Mesendoderm (in vitro differentiated cells): ENCODE results near the gene IGFBP6.

Source experiments
- DNase-seq: peaks from one replicate; pipeline ENCODE4 v3.0.0; 2013
- H2AK5ac ChIP-seq: 2 replicates; pipeline ENCODE4 v1.6.1; 2013; ENCODE audit warnings: low read length, inconsistent platforms
- H2BK120ac ChIP-seq: 2 replicates; pipeline ENCODE4 v1.6.1; 2013; ENCODE audit warnings: low read depth, mild to moderate bottlenecking, low read length, moderate library complexity, mixed read lengths
- H2BK15ac ChIP-seq: replicated peaks from 2 replicates; pipeline ENCODE4 v1.6.1; 2013; ENCODE audit warnings: low read depth, mild to moderate bottlenecking, moderate library complexity
- H2BK5ac ChIP-seq: 2 replicates; pipeline ENCODE4 v1.6.1; 2013; ENCODE audit warnings: low read length, inconsistent platforms
- H3K18ac ChIP-seq: 2 replicates; pipeline ENCODE4 v1.6.1; 2013; ENCODE audit warnings: mild to moderate bottlenecking, low read length, mixed read lengths
- H3K23ac ChIP-seq: one replicate; pipeline ENCODE4 v1.6.1; 2013; ENCODE audit warnings: low read length
- H3K27ac ChIP-seq: 2 replicates; pipeline ENCODE4 v1.5.1; 2013; ENCODE audit warnings: low read depth, mild to moderate bottlenecking, inconsistent platforms, low read length, moderate library complexity
- H3K27me3 ChIP-seq: 2 replicates; pipeline ENCODE4 v1.6.1; 2013; ENCODE audit warnings: low read length, control low read depth, mild to moderate bottlenecking, inconsistent platforms; ENCODE audit not compliant: insufficient read depth, poor library complexity
- H3K36me3 ChIP-seq: 2 replicates; pipeline ENCODE4 v1.6.1; 2013; ENCODE audit warnings: low read length, inconsistent platforms; ENCODE audit not compliant: control insufficient read depth, insufficient read depth
- H3K4ac ChIP-seq: one replicate; pipeline ENCODE4 v1.6.1; 2013; ENCODE audit warnings: low read depth, mild to moderate bottlenecking, low read length, moderate library complexity
- H3K4me1 ChIP-seq: 2 replicates; pipeline ENCODE4 v1.6.1; 2013; ENCODE audit warnings: low read depth, low read length, inconsistent platforms; ENCODE audit not compliant: control insufficient read depth
- H3K4me2 ChIP-seq: 2 replicates; pipeline ENCODE4 v1.6.1; 2013; ENCODE audit warnings: low read length
- H3K4me3 ChIP-seq: 2 replicates; pipeline ENCODE4 v1.5.1; 2013; ENCODE audit warnings: mild to moderate bottlenecking, low read length
- H3K56ac ChIP-seq: one replicate; pipeline ENCODE4 v1.6.1; 2013; ENCODE audit warnings: low read length
- H3K79me1 ChIP-seq: 2 replicates; pipeline ENCODE4 v1.6.1; 2013; ENCODE audit warnings: low read length, inconsistent platforms
- H3K79me2 ChIP-seq: 2 replicates; pipeline ENCODE4 v1.6.1; 2013; ENCODE audit warnings: mild to moderate bottlenecking, low read length; ENCODE audit not compliant: control insufficient read depth, insufficient read depth
- H3K9ac ChIP-seq: 2 replicates; pipeline ENCODE4 v1.6.1; 2013; ENCODE audit warnings: low read length, inconsistent platforms
- H4K5ac ChIP-seq: one replicate; pipeline ENCODE4 v1.6.1; 2013; ENCODE audit warnings: low read length
- H4K8ac ChIP-seq: one replicate; pipeline ENCODE4 v1.6.1; 2013; ENCODE audit warnings: low read depth, mild to moderate bottlenecking, control low read depth, low read length, moderate library complexity
- WGBS: extraction: QIAGEN DNeasy Blood & Tissue Kit; methylation state at CpG from one replicate; pipeline ENCODE4 v1.1.7; 2013; ENCODE audit warnings: low lambda C conversion rate, missing lambda C conversion rate; ENCODE audit not compliant: insufficient coverage; ENCODE audit errors: extremely low coverage; 5-methylcytosine and 5-hydroxymethylcytosine counted together

IGFBP6 gene

DNA sequence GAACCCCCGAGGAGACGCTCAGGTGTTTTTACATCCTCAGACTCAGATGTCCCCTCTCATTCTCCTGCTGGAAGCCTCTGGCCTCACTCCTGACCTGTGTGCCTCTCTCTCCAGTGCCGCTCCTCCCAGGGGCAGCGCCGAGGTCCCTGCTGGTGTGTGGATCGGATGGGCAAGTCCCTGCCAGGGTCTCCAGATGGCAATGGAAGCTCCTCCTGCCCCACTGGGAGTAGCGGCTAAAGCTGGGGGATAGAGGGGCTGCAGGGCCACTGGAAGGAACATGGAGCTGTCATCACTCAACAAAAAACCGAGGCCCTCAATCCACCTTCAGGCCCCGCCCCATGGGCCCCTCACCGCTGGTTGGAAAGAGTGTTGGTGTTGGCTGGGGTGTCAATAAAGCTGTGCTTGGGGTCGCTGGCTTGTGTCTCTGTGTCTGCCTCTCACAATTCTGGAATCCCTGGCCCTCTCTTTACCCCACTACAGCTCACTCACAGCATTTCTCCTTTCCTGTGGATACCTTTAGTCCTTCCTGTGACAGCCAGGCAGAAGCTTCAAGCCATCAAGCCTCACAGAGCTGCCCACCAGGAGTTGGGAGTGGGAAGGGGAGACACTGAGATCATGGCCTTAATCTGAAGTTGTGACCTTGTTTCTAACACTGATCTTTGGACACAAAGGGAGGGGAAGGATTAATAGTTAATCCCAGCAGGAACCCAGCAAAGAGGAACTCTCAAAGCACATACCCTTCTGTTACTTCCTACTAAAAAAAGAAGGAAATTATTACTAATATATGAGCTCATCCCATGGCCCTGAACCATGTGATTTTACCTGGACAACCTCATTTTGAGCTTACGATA is 4.7 kb downstream of the IGFBP6 start:
- Histone ChIP-seq H2AK5ac (no peak overlapping the region), H3K4me1 (peaks cover 10% of the 10 kb centered on the region), H3K4ac (no peak overlapping the region), H2BK5ac (no peak overlapping the region), H3K18ac (no peak overlapping the region), H3K56ac (no peak overlapping the region), H3K27ac (no peak overlapping the region), H4K8ac (no peak overlapping the region), H4K5ac (no peak overlapping the region), H3K27me3 (no peaks in the 10 kb centered on the region), H3K36me3 (no peaks in the 10 kb centered on the region), H2BK120ac (no peak overlapping the region), H3K4me3 (no peak overlapping the region), H3K9ac (no peak overlapping the region), H2BK15ac (no peak overlapping the region), H3K4me2 (no peak overlapping the region), H3K23ac (no peak overlapping the region), H3K79me2 (no peaks in the 10 kb centered on the region), H3K79me1 (no peaks in the 10 kb centered on the region)
- no CpG with 5 or more reads among the region's 12 CpGs for WGBS
- DNase-seq, result no peak

DNA sequence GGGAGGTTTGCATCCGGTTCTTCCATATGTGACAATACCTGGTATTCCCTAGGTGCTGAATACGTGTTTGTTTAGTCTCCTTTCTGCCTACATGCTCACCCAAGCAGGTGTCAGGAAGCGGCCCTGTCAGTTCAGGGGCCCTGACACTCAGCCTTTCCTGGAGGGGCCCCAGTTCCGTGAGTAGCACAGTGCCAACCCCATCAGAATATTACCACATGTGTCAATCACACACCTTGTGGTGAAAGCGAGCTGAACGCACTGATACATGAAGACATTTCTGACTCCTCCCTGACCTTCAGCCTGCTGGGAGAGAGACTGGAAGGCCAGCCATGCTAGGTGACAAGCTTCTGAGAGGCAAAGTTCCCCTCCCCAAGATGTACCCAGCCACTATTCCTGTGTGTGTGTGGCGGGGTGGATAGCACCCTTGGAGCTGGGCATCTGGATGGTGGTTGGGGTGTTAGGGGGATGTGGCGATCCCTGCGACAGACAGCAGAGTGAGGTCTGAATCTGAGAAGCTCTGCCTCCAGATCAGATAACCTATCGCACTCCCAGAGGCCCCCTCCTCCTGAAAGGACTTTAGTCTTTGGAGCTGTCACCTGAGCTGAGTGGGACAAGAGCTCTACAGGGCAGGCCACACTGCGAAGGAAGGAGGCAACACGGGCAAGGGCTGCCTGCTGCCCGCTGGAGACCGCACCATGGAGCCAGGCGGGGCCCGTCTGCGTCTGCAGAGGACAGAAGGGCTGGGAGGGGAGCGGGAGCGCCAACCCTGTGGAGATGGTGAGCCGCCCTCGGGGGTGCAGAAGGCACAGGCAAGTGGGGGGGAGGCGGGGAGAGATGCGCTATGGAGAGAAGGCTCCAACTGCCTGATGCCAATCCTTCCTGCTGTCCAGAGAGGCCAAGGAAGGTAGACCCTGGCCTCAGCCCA is 5.7 kb downstream of the IGFBP6 start, which contains the start of gene SOAT2:
SOAT2 (plus strand) TSS at position 604 of the 925 bp plus-strand sequence; CDS start at position 696, 92 bp downstream.
- no peak within 1 kb of the TSS for H2BK5ac ChIP-seq
- no peak within 1 kb of the TSS for H2BK120ac ChIP-seq
- no peak within 1 kb of the TSS for H4K5ac ChIP-seq
- no peaks in the 10 kb centered on the region for H3K27me3 ChIP-seq
- H3K4me1 ChIP-seq, result peaks cover 10% of the 10 kb centered on the region
- H3K79me1 ChIP-seq, result no peaks in the 10 kb centered on the region
- no peaks in the 10 kb centered on the region for H3K36me3 ChIP-seq
- no peak within 1 kb of the TSS for H2AK5ac ChIP-seq
- no peak for DNase-seq
- no peak within 1 kb of the TSS for H3K56ac ChIP-seq
- H3K9ac ChIP-seq, result no peak within 1 kb of the TSS
- H3K4ac ChIP-seq, result no peak within 1 kb of the TSS
- H4K8ac ChIP-seq, result no peak within 1 kb of the TSS
- H3K18ac ChIP-seq, result no peak within 1 kb of the TSS
- no peaks in the 10 kb centered on the region for H3K79me2 ChIP-seq
- H3K23ac ChIP-seq, result no peak within 1 kb of the TSS
- H2BK15ac ChIP-seq, result no peak within 1 kb of the TSS
- H3K27ac ChIP-seq, result no peak within 1 kb of the TSS
- WGBS, result no CpG with 5 or more reads among the region's 23 CpGs
- no peak within 1 kb of the TSS for H3K4me3 ChIP-seq
- H3K4me2 ChIP-seq, result no peak within 1 kb of the TSS

DNA sequence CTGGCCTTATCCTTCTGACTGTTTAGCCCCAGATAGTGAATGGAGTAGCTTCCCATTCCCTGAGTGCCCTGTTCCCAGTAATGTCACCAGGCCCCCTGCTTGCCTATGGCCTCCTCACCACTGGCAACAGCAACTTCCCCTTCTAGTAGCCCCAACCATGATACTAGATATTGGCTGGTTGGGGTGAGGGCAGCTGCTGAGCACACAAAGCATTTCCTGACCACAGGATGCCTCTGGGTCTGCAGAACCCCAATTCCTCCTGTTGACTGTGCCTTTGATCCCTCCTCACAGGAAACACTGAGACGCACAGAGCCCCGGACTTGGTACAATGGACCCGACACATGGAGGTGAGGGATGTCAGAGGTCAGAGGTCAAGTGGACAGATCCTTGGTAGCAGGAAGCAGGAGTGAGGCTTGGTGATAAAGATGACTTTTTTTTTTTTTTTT is 6.4 kb downstream of the IGFBP6 start:
- no peak overlapping the region for H2BK5ac ChIP-seq
- no peak overlapping the region for H2BK15ac ChIP-seq
- no peaks in the 10 kb centered on the region for H3K79me2 ChIP-seq
- H3K56ac ChIP-seq, result no peak overlapping the region
- H3K36me3 ChIP-seq, result no peaks in the 10 kb centered on the region
- WGBS, result no CpG with 5 or more reads among the region's 3 CpGs
- H3K27ac ChIP-seq, result no peak overlapping the region
- H2AK5ac ChIP-seq, result no peak overlapping the region
- H4K5ac ChIP-seq, result no peak overlapping the region
- no peak overlapping the region for H3K9ac ChIP-seq
- peaks cover 5% of the 10 kb centered on the region for H3K4me1 ChIP-seq
- H3K4me2 ChIP-seq, result no peak overlapping the region
- H3K4ac ChIP-seq, result no peak overlapping the region
- DNase-seq, result no peak
- no peaks in the 10 kb centered on the region for H3K79me1 ChIP-seq
- H3K27me3 ChIP-seq, result no peaks in the 10 kb centered on the region
- no peak overlapping the region for H3K23ac ChIP-seq
- no peak overlapping the region for H2BK120ac ChIP-seq
- no peak overlapping the region for H3K4me3 ChIP-seq
- no peak overlapping the region for H4K8ac ChIP-seq
- no peak overlapping the region for H3K18ac ChIP-seq

DNA sequence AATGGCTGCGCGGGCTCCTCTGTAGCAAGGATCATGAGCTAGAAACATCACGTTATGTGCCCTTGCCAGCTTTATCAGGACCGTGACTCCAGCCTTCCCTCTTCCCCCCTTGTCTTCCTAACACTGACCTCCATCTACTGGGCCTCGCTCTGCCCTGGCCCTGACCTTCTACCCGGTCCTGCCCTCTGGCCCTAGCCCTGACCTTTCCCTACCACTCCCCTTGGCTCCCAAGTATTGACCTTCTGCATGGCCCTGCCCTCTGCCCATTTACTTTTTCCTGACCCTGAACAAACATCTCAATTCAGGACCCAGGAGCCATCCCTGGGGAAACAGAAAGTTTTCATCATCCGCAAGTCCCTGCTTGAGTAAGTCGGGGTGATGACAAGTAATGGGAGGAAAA is 7.8 kb downstream of the IGFBP6 start:
- no peak overlapping the region for H4K5ac ChIP-seq
- no peak overlapping the region for H2AK5ac ChIP-seq
- H3K4me2 ChIP-seq, result no peak overlapping the region
- no peak overlapping the region for H3K18ac ChIP-seq
- H3K27ac ChIP-seq, result no peak overlapping the region
- DNase-seq, result no peak
- H3K36me3 ChIP-seq, result no peaks in the 10 kb centered on the region
- no peak overlapping the region for H3K4me3 ChIP-seq
- no CpG with 5 or more reads among the region's 8 CpGs for WGBS
- H3K4ac ChIP-seq, result no peak overlapping the region
- no peak overlapping the region for H2BK120ac ChIP-seq
- H2BK5ac ChIP-seq, result no peak overlapping the region
- H2BK15ac ChIP-seq, result no peak overlapping the region
- no peaks in the 10 kb centered on the region for H3K79me2 ChIP-seq
- no peaks in the 10 kb centered on the region for H3K4me1 ChIP-seq
- no peaks in the 10 kb centered on the region for H3K79me1 ChIP-seq
- no peak overlapping the region for H3K23ac ChIP-seq
- no peaks in the 10 kb centered on the region for H3K27me3 ChIP-seq
- H4K8ac ChIP-seq, result no peak overlapping the region
- no peak overlapping the region for H3K9ac ChIP-seq
- no peak overlapping the region for H3K56ac ChIP-seq

DNA sequence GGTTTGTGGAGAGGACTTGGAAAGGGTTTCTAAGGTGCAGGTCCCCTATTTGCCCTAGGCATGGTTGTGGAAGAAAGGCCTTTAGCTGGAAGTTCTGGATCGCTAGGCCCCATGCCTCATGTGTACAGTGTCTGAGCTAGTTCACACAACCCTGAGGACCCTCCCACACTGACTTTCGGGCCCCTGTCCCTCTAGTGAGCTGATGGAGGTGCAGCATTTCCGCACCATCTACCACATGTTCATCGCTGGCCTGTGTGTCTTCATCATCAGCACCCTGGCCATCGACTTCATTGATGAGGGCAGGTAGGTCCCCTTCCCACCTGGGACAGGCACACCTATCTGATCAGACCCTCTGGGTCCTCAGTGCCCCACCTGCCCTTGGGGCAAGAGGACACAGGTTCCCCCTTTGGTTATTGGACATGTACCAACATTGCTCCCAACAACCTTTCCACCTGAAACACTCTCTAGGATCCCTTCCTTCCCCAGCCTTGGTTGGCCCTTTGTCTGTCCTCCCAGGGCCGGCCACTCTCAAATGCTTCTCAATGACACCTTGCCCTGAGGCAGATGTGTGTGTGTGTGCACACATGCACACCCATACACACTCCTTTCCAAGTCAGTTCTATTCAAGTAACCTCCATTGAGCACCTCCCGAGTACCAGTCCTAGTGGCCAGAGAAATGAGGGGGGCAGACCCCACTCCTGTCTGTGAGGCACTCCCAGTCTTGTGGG is 8.4 kb downstream of the IGFBP6 start:
- no peaks in the 10 kb centered on the region for H3K4me1 ChIP-seq
- no peak overlapping the region for H3K23ac ChIP-seq
- H2BK15ac ChIP-seq, result no peak overlapping the region
- H3K9ac ChIP-seq, result no peak overlapping the region
- WGBS, result no CpG with 5 or more reads among the region's 7 CpGs
- no peak overlapping the region for H2AK5ac ChIP-seq
- no peak overlapping the region for H2BK5ac ChIP-seq
- no peak overlapping the region for H2BK120ac ChIP-seq
- H3K4me2 ChIP-seq, result no peak overlapping the region
- H4K5ac ChIP-seq, result no peak overlapping the region
- no peak for DNase-seq
- H3K79me1 ChIP-seq, result no peaks in the 10 kb centered on the region
- no peak overlapping the region for H3K4me3 ChIP-seq
- no peaks in the 10 kb centered on the region for H3K79me2 ChIP-seq
- no peak overlapping the region for H3K18ac ChIP-seq
- no peaks in the 10 kb centered on the region for H3K36me3 ChIP-seq
- H3K27ac ChIP-seq, result no peak overlapping the region
- H4K8ac ChIP-seq, result no peak overlapping the region
- no peak overlapping the region for H3K4ac ChIP-seq
- H3K56ac ChIP-seq, result no peak overlapping the region
- H3K27me3 ChIP-seq, result no peaks in the 10 kb centered on the region
